H9 (cell line): ENCODE results near the gene ARL8A. TPM values are rescaled to one million over a fixed set of nuclear protein-coding genes. Genes with fewer than 3 reads are reported as not detected.

Experiments
- DNase-seq: peaks from one replicate; pipeline ENCODE4 v3.0.0-alpha.2; 2017
- H2AFZ ChIP-seq: one replicate; pipeline ENCODE4 v1.6.1; 2013; ENCODE audit warnings: mild to moderate bottlenecking, low read length, control low read depth, moderate library complexity
- H2AK5ac ChIP-seq: 2 replicates; pipeline ENCODE4 v1.6.1; 2013; ENCODE audit warnings: low read length, control low read depth, mixed read lengths; ENCODE audit not compliant: insufficient read length
- H2BK120ac ChIP-seq: one replicate; pipeline ENCODE4 v1.6.1; 2013; ENCODE audit warnings: low read depth, mild to moderate bottlenecking, low read length, control low read depth, inconsistent platforms; ENCODE audit not compliant: poor library complexity, severe bottlenecking
- H2BK12ac ChIP-seq: 2 replicates; pipeline ENCODE4 v1.6.1; 2013; ENCODE audit warnings: low read length, control low read depth, mixed read lengths, low read depth; ENCODE audit not compliant: insufficient read length
- H2BK15ac ChIP-seq: 2 replicates; pipeline ENCODE4 v1.6.1; 2013; ENCODE audit warnings: low read depth, low read length, control low read depth
- H2BK20ac ChIP-seq: one replicate; pipeline ENCODE4 v1.6.1; 2013; ENCODE audit warnings: low read depth, mild to moderate bottlenecking, low read length, control low read depth, inconsistent platforms; ENCODE audit not compliant: poor library complexity, severe bottlenecking
- H2BK5ac ChIP-seq: 2 replicates; pipeline ENCODE4 v1.6.1; 2013; ENCODE audit warnings: low read length, control low read depth, mixed read lengths; ENCODE audit not compliant: insufficient read length
- H3K14ac ChIP-seq: 2 replicates; pipeline ENCODE4 v1.6.1; 2013; ENCODE audit warnings: low read length, control low read depth; ENCODE audit not compliant: insufficient read depth
- H3K18ac ChIP-seq: 2 replicates; pipeline ENCODE4 v1.6.1; 2013; ENCODE audit warnings: low read depth, mild to moderate bottlenecking, mixed read lengths, low read length, control low read depth; ENCODE audit not compliant: insufficient read length
- H3K23ac ChIP-seq: 2 replicates; pipeline ENCODE4 v1.6.1; 2013; ENCODE audit warnings: low read length, control low read depth, mixed read lengths, low read depth; ENCODE audit not compliant: insufficient read length
- H3K23me2 ChIP-seq: 2 replicates; pipeline ENCODE4 v1.6.1; 2013; ENCODE audit warnings: low read depth, mild to moderate bottlenecking, mixed read lengths, low read length, control low read depth; ENCODE audit not compliant: insufficient read length, poor library complexity, severe bottlenecking
- H3K27ac ChIP-seq: 2 replicates; pipeline ENCODE4 v1.5.1; 2013; ENCODE audit warnings: low read length, control low read depth, mixed read lengths, low read depth; ENCODE audit not compliant: insufficient read length
- H3K27me3 ChIP-seq: 2 replicates; pipeline ENCODE4 v1.6.1; 2013; ENCODE audit warnings: low read length, control low read depth, inconsistent platforms; ENCODE audit not compliant: insufficient read depth
- H3K4ac ChIP-seq: 2 replicates; pipeline ENCODE4 v1.6.1; 2013; ENCODE audit warnings: low read depth, mild to moderate bottlenecking, control low read depth, inconsistent platforms, low read length, moderate library complexity
- H3K4me1 ChIP-seq: 2 replicates; pipeline ENCODE4 v1.6.1; 2013; ENCODE audit warnings: low read length, control low read depth, inconsistent platforms; ENCODE audit not compliant: insufficient read depth
- H3K4me2 ChIP-seq: 2 replicates; pipeline ENCODE4 v1.6.1; 2013; ENCODE audit warnings: low read length, control low read depth, mixed read lengths; ENCODE audit not compliant: insufficient read length, insufficient read depth
- H3K56ac ChIP-seq: 2 replicates; pipeline ENCODE4 v1.6.1; 2013; ENCODE audit warnings: low read depth, mild to moderate bottlenecking, mixed read lengths, low read length, control low read depth; ENCODE audit not compliant: insufficient read length
- H3K79me1 ChIP-seq: 2 replicates; pipeline ENCODE4 v1.6.1; 2013; ENCODE audit warnings: low read depth, mild to moderate bottlenecking, moderate library complexity, low read length, control low read depth, inconsistent platforms; ENCODE audit not compliant: insufficient read depth, poor library complexity, severe bottlenecking
- H3K79me2 ChIP-seq: 2 replicates; pipeline ENCODE4 v1.6.1; 2013; ENCODE audit warnings: low read length, control low read depth, inconsistent platforms; ENCODE audit not compliant: insufficient read depth
- H3K9ac ChIP-seq: 2 replicates; pipeline ENCODE4 v1.6.1; 2013; ENCODE audit warnings: low read length, control low read depth, mixed read lengths; ENCODE audit not compliant: insufficient read length; ENCODE audit errors: extremely low read depth
- H3K9me3 ChIP-seq: one replicate; pipeline ENCODE4 v1.6.1; 2013; ENCODE audit warnings: low read depth, low read length, inconsistent platforms; ENCODE audit not compliant: control insufficient read depth
- H3T11ph ChIP-seq: one replicate; pipeline ENCODE4 v1.6.1; 2013; ENCODE audit warnings: mild to moderate bottlenecking, low read length, control low read depth, inconsistent platforms
- H4K20me1 ChIP-seq: one replicate; pipeline ENCODE4 v1.6.1; 2013; ENCODE audit not compliant: control insufficient read depth, insufficient read length, insufficient read depth
- H4K5ac ChIP-seq: 2 replicates; pipeline ENCODE4 v1.6.1; 2013; ENCODE audit warnings: low read depth, mild to moderate bottlenecking, mixed read lengths, low read length, control low read depth; ENCODE audit not compliant: insufficient read length
- H4K8ac ChIP-seq: replicated peaks from 2 replicates; pipeline ENCODE4 v1.6.1; 2013; ENCODE audit warnings: low read length, control low read depth, mixed read lengths, low read depth; ENCODE audit not compliant: insufficient read length
- H4K91ac ChIP-seq: 2 replicates; pipeline ENCODE4 v1.6.1; 2013; ENCODE audit warnings: low read depth, mild to moderate bottlenecking, moderate library complexity, mixed read lengths, low read length, control low read depth; ENCODE audit not compliant: insufficient read length
- H3K27ac Mint-ChIP-seq, 3 experiments: 2 replicates in 2 of 3; 3 replicates in 1 of 3; pipeline ENCODE4 v1.8.0; 2020 to 2021; ENCODE audit warnings: mixed read lengths in 3 of 3, mild to moderate bottlenecking in 1 of 3, moderate library complexity in 1 of 3
- H3K27me3 Mint-ChIP-seq: 2 replicates; pipeline ENCODE4 v1.8.0; 2021; ENCODE audit warnings: low read depth, mild to moderate bottlenecking, moderate library complexity, mixed read lengths
- H3K36me3 Mint-ChIP-seq, 3 experiments: 2 replicates in 2 of 3; 3 replicates in 1 of 3; pipeline ENCODE4 v1.8.0; 2020 to 2021; ENCODE audit warnings: low read depth in 3 of 3, mixed read lengths in 3 of 3; ENCODE audit not compliant: insufficient read depth in 1 of 3
- H3K4me1 Mint-ChIP-seq, 2 experiments: 2 replicates each; pipeline ENCODE4 v1.8.0; 2020; ENCODE audit warnings: mixed read lengths in 2 of 2
- H3K4me3 Mint-ChIP-seq, 2 experiments: 2 replicates in 1 of 2; 3 replicates in 1 of 2; pipeline ENCODE4 v1.8.0; 2020 to 2021; ENCODE audit warnings: mild to moderate bottlenecking in 2 of 2, mixed read lengths in 2 of 2, moderate library complexity in 1 of 2
- H3K9me3 Mint-ChIP-seq, 2 experiments: 2 replicates in 1 of 2; 3 replicates in 1 of 2; pipeline ENCODE4 v1.8.0; 2020; ENCODE audit warnings: mild to moderate bottlenecking in 2 of 2, mixed read lengths in 2 of 2, moderate library complexity in 1 of 2
- CTCF ChIP-seq: fragments of 200-600 bp; sonication (generic); conservative IDR thresholded peaks from 3 replicates; pipeline ENCODE4 v1.8.0; 2021; ENCODE audit warnings: antibody characterized with exemption, mild to moderate bottlenecking
- WGBS: extraction: QIAGEN DNeasy Blood & Tissue Kit; methylation state at CpG from one replicate; pipeline ENCODE4 v1.1.7; 2013; ENCODE audit warnings: missing lambda C conversion rate, low lambda C conversion rate, mixed read lengths; ENCODE audit not compliant: insufficient read length; ENCODE audit errors: extremely low coverage; 5-methylcytosine and 5-hydroxymethylcytosine counted together
- total RNA-seq: library from RNA; stranded (reverse); gene quantifications from 2 replicates; pipeline ENCODE4 v1.2.1, GENCODE V29; 2021

The ARL8A gene
- total RNA-seq, 1 experiment from 2014 or later, result 67.2 TPM

GRCh38 chr1:202164271-202165037, 19.9 kb upstream of the ARL8A start:
- no peak overlapping the region for H4K91ac ChIP-seq
- no peaks in the 10 kb centered on the region; the same call in 1 of the 2 replicates for H3K27me3 Mint-ChIP-seq
- H3K56ac ChIP-seq, result no peak overlapping the region
- H2BK15ac ChIP-seq, result no peak overlapping the region
- H3K9me3 ChIP-seq, result no peaks in the 10 kb centered on the region
- no peak overlapping the region for H3K4me2 ChIP-seq
- H2BK120ac ChIP-seq, result no peak overlapping the region
- H3K9me3 Mint-ChIP-seq, result no peaks in the 10 kb centered on the region
- 0 out of 5 replicates have a peak overlapping the region, but pooled peaks of 1 of the 2 experiments have one; percentile 4 for H3K4me3 Mint-ChIP-seq
- no peaks in the 10 kb centered on the region for H4K20me1 ChIP-seq
- H3K4me1 ChIP-seq, result peaks cover 7% of the 10 kb centered on the region; the same call in 1 of the 2 replicates
- no peak overlapping the region for H3K23ac ChIP-seq
- peaks cover 34 to 69% of the 10 kb centered on the region in 2 experiments for H3K4me1 Mint-ChIP-seq
- no peaks in the 10 kb centered on the region for H3K27me3 ChIP-seq
- H2BK20ac ChIP-seq, result no peak overlapping the region
- H4K5ac ChIP-seq, result no peak overlapping the region
- no peaks in the 10 kb centered on the region for H3K23me2 ChIP-seq
- H3K27ac ChIP-seq, result no peak overlapping the region
- no peak overlapping the region for H4K8ac ChIP-seq
- no CpG with 5 or more reads among the region's 11 CpGs for WGBS
- H3K18ac ChIP-seq, result no peak overlapping the region
- no peak overlapping the region for H2AK5ac ChIP-seq
- H3K14ac ChIP-seq, result no peak overlapping the region
- no peak overlapping the region for H2AFZ ChIP-seq
- no peak overlapping the region for H3T11ph ChIP-seq
- DNase-seq, result no peak
- H3K4ac ChIP-seq, result no peak overlapping the region
- TF ChIP-seq CTCF, result no peak
- H2BK5ac ChIP-seq, result no peak overlapping the region
- H2BK12ac ChIP-seq, result no peak overlapping the region
- H3K79me1 ChIP-seq, result no peaks in the 10 kb centered on the region
- H3K27ac Mint-ChIP-seq, result peak overlapping the region in 1 of 3 experiments; percentile 36; a peak in 2 of 7 replicates
- no peaks in the 10 kb centered on the region for H3K79me2 ChIP-seq
- no peak overlapping the region for H3K9ac ChIP-seq
- H3K36me3 Mint-ChIP-seq, result no peaks in the 10 kb centered on the region; a peak in 1 of 7 replicates
